DMS114 treated with DMSO at 0.1 percent for 48 hours (cell line): ENCODE measurements around the gene HVCN1.
"Not testable (repeated sequence)": the region's sequence is repeated elsewhere in the genome, so short reads cannot be mapped to it uniquely, and the experiment has no call there.

ENCODE experiments used
- DNase-seq: peaks from one replicate; lab custom pipeline; 2025; ENCODE audit not compliant: unreplicated experiment; lab: John Stamatoyannopoulos, UW

Gene HVCN1

DNA sequence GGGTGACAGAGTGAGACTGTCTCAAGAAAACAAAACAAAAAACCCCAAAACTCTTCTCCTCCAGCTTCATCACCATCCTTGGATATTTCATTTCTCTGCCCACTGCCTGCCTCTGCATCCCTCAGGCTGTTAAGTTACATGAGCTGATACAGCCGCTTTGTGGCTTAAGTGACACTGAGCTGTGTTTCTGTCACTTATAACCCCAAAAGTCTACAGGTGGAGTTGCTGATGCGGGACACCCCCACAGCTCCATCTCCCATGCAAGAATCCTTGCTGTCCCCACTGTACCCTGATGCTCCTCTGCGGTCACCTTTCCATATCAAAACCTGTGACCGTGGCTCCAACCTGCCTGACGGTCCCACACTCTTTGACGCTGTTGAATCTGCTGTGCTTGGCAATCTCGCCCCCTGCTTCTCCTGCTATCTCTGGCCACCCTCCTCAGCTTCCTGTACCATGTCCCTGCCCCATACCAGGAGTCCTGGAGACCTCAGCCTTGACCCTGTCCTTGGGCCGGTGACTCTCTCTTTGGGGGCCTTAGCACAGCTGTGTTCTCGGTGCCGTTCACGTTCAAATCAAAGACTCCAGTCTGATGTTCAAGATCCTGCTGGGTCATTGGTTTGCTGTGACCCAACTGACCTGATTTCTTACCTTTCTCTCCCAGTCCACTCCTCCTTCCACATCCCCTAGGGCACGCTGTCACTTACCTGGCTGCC is 20.3 kb downstream of the HVCN1 start:
- DNase-seq: no peak

DNA sequence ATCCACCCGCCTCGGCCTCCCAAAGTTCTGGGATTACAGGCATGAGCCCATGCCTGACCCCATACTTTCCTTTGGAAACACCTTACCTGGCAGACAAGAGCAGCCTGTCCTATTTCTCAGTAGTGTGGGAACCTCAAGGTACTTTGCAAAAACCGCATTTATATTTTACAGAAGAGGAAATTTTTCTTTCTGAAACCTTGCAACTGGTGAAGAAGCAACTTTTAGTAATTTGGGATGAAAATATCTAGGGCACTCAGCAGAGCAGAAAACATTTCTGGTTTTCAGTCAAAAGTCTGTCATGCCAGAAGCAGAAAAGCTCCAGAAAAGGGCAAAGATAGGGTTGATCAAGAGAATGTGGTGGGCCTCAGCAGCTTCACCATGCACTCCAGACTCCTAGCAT is 21.2 kb downstream of the HVCN1 start:
- DNase-seq: no peak

DNA sequence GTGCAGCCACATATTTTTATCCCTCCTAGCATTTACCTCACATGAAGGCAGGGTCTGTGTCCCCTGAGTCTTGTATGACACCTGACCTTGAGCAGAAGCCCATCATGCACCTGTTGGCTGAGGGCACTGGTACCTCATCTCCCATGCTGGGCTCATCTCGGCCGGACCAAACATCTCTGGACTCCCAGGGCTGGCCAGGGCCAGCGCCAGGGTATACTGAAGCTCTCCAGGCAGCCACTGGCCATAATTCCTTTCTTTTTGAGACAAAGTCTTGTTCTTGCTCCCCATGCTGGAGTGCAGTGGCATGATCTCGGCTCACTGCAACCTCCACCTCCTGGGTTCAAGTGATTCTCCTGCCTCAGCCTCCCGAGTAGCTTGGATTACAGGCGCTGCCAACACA is 22.0 kb downstream of the HVCN1 start:
- DNase-seq: no peak

DNA sequence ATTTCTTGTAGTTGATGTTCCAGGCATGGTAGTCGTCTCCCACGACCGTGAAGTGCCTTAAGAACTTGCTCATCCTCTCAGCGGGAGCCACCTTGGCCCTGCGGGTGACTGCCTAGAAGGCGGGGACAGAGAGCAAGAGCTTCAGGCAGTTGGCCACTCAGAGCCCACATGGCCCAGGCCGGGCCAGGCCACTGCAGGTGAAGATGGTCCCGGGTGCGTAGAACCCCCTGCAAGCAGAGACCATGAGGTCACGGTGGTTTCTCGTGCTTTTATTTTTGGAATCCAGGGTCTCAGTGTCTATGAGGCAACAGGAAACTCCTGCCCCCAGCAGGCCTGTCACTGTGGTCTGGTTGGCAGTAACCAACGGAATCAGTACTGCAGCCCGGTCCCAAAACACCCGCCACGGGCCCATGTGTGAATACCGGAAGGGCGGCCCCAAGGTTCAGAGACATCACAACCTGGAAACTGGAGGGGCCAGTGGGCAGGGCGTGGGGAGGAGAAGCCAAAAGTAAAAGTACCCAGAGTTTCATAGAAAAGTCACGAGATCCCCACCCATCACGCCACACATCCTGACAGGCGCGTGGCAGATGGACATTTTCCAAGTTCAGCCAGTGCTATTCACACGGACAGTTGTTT is 27.5 kb downstream of the HVCN1 start:
- DNase-seq: no peak

DNA sequence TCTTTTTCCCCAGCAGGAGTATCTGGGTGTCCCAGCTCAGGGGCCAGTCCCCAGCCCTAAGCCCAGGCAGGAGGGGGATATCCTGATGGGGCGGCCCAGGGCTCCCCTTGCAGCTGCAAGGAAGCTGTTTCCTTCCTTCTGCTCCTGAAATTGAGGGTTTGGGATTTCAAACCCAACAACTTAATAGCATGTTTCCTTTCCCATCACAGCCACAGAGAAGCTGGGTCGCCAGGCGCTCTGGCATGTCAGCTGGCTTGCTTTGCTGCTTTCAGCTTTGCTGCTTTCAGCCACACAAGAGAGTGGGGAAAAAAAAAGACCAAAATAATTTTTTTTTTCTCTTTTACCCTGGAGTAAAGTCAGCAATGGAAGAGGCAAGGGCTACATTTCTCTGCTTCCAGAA is 30.0 kb downstream of the HVCN1 start:
- DNase-seq: no peak

DNA sequence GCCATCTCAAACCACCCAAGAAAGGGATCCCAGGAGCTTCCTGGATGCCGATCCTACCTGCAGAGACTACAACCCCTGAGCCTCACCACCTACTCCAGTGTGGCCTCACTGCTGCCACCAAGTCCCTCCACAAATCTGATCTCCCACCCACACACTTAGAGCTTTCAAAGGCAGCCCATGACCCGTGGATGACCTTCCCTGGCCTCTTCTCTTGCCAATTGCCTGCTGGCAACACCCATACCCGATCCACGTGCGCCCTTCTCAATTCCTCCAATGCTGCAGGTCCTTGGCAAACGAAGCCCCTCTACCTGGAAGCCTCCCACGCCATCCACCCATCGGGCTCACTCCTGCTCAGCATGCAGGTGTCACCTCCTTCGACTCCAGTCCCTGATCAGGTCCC is 30.7 kb downstream of the HVCN1 start:
- DNase-seq: no peak

DNA sequence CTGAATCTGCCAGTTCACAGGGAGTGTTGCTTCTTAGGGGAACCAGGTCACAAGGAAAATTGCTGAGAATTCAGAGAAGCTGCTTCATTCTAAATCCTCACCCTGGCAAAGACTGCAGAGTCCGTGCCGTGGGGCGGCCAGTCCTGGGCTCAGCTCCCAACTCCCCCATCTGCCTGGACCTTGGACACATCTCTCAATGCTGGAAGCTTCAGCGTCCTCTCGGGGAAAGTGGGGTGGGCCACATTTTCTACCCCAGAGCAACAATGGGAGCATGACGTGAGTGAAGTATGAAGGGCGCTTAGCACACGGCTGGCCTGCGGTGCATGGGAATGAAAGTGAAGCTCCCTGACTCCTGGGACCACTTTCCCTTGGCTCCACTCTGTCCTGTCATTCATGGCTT is 31.2 kb downstream of the HVCN1 start:
- DNase-seq: no peak

DNA sequence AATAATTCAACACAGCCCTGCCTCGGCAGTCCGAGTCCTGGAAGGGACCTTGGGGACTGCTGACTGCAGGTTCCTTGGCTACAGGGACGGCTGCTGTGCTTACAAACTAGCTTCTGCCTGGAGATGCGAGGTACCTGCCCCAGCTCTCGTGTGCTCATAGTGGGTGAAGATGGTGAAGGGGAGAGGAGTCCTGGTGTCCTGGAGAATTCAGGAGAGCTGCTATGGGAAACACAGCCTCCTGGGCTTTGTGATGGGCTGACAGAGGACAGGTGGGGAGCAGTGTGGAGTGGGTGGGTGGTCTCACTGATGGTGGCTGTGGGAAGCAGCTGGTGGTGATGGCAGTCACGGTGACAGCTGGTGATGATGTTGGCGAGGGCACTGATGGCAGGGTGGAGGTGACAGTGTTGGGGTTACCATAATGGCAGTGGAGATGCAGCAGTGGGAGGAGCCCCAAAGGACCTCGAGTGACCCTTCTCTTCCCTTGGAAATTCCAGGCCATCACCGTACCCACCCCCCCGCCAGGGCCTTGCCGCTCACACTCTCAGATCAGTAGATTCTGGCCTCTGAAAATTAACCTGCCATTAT is 32.8 kb downstream of the HVCN1 start:
- no peak for DNase-seq

DNA sequence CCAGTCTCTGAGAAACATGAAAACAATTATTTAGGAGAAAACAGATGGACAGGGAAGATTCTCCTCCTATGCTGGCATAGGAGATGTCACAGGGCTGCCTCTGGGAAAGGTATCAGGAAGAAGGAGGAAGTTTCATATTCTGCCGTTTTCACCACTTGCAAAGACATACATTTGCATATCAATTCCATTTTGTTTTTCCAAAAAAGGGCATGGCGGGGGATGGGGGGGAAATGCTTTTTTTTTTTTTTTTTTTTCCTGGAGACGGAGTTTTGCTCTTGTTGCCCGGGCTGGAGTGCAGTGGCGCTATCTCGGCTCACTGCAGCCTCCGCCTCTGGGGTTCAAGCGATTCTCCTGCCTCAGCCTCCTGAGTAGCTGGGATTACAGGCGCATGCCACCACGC is 34.7 kb downstream of the HVCN1 start:
- DNase-seq: not testable (repeated sequence)

DNA sequence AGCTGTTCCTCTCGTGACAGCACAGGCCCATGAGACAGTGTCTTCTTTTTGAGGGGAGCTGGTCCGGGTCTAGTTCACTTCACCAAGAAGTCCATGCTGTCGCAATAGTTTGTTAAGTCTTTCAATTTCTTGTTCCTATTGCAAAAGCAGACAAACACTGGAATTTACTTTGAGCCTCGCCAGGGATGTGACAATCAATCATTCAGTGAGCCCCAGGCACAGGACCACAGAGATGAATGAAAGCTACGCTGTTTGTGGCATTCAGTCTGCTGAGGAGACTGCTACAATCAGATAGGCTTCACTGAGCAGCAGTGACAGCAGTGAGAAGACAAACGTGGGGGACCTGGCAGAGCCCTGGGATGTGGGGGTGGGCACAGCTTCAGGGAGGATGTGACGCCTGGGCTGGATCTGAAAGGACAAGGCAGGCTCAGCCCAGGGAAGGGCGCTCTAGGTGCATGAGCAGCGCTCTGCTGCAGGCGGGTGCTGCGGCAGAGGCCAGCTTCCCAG is 39.5 kb downstream of the HVCN1 start:
- DNase-seq: no peak

DNA sequence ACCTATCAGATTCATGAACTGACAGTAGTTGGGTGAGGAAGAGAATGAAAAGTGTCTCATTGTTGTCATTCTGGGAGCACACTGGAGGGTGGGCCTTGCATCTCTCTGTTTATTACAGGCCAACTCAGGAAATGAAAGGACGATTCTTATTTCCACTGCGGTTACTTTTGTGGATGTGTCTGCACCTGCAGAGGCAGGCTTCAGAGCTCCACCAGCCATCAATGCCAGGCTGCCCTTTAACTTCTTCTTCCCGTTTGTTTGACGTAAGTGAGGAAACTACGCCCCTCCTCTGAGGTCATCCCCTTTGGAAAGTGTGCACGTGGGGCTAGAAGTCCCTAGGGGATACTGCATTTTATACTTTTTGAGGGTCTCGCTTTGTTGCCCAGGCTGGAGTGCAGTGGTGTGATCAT is 41.3 kb downstream of the HVCN1 start:
- DNase-seq: no peak

DNA sequence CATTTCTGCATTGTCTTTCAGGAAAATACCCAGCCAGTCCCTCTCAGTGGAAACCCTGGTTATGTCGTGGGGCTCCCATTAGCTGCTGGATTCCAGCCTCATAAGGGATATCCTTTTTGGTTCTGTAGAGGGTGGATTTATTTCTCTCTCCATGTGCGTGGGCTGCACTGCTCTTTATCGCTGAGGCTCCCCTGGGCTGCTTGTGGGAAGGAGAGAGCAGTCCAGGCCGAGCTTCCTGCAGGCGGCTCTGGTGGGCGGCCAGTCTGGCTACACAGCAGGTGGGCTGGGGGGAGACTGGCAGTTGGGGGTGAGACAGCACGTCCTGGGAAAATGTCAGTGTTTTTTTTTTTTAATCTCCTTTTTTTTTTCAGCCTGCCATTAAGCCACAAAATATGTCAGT is 47.4 kb downstream of the HVCN1 start:
- no peak for DNase-seq

DNA sequence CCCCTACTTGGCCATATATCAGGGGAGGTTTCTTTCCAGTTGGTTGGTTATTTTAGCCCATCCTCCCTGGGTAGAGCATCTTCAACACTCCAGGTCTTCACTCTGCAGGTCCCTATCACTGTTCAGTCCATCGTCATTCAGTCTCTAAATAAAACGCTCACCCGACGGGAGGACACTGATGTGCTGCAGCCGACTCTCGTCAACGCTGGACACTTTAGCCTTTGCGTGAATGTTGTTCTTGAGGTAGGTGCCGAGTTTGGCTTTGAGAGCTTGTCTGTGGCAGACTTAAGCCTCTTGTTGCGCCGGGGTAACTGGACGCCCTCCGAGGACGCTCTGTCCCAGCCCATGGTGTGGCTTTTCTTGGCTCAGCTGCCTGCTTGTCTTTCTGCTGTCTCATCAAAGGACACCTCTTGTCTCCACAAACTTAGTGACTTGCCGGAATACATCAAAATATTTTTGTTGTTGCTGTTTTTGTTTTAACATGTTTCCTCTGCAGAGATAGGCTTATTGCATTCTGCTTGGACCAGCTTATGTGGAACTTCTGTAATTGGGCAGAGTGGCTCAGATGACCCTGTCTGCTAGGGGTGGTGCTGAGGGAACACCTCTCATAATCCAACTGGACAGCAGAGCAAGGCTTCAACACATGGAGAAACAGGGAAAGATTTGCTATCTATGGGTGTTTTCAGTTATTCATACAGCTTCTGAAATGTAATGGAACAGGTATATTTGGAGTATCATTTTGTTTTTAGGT is 48.5 kb downstream of the HVCN1 start:
- no peak for DNase-seq

DNA sequence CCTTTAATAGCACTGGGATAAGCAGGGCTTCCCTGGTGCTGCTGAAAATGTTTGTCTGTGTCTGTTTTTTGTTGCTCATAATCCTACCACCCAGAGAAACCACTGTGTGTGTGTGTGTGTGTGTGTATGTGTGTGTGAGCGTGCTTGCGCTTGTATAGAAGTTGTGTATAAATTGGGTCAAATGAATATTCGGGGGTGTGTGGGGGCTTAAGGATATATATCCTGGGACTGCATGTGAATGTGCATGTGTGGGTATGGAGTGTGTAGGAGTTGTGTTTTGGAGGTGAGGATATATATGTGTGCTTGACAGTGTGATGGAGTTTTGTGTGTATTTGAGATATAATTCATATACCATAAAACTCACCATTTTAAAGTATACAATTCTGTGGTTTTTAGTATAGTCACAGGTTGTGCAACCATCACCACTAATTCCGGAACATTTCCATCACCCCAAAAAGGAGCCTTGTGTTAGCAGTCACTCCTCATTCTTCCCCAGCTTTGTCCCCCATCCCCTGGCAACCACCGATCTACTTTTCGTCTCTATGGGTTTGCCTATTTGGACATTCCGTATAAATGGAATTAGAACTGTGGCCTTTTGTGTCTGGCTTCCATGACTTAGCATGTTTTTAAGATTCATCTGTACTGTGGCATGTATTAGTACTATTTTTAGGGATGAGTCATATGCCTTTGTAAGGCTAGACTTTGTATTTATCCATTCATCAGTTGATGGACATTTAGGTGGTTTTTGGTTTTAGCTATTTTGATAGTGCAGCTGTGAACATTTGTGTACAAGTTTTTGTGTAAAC is 49.4 kb downstream of the HVCN1 start:
- DNase-seq: no peak

DNA sequence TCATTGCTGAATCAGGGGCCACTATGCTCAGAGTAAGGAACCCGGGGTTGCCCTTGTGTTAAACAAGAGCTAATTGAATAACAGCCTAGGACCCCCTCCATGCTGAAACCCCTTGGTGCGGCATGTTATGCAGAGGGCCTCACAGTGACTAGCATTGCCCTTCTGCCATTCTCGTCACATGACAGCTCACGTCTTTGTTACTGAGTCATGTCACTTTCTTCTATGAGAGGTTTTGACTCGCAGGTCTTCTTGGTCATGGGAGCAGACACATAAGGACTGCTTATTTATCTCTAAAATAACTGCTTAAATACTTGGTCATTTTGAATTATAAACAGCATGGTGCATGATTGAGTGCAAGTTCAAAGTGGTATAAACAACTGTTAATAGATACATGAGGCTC is 50.1 kb downstream of the HVCN1 start:
- DNase-seq: no peak

DNA sequence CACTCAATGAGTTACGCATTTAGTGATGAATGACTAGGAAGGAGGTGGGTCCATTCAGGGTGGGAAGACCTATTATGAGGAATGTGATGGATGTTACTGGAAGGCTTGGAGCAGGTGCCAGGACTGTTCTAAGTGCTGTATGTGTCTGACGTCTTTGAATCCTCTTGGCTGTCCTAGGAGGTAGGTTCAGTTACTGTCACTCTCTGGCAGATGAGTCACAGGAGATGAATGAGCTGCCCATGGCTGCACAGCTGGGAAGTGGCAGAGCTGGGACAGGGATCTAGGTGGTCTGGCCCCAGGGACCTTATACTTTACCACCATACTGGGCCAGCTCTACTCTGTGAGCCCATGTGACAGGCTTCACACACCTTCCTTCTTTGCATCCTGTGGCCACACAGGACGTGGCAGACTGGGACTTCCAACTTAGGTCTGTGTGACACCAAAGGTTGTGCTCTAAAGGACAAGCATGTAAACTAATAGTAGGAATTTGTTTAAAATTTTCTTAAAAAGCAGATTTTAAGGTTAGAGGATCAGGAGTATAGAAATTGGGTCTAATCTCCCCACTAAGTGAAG is 51.0 kb downstream of the HVCN1 start:
- DNase-seq: no peak

DNA sequence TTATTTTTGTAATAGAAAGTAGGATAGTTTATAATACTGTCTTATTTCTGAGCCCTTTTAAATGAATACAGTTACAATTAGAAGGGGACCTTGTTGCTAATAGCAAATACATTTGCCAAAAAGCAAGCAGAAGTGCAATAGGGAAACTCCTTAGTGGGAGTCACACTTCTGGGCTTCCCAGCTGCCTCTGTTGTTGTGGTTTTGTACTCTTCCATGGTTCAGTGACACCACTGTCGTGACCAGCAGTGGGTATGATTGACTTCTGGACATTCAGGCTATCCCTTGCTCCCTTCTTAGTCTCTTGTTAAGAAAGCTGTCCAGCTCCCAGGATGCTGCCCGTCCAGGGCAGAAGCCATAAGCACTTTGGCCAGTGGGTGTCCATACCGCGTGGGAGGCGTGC is 52.4 kb downstream of the HVCN1 start:
- no peak for DNase-seq

DNA sequence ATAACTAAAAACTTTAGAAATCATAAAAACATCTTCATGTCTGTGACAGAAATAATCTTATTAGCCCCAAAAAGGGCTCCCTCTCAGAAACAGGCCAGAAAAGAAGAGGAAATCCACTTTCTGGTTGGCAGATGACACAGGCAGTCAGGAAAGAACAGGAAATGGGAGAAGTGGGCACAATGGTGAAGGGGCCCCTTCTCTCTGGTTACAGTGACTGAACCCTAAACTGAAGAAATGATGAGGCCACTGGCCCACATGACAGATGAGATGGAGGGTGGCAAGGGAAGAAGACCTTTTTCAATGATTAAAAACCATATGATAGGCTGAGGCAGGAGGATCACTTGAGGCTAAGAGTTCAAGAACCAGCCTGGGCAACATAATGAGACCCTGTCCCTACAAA is 53.9 kb downstream of the HVCN1 start:
- DNase-seq: no peak

DNA sequence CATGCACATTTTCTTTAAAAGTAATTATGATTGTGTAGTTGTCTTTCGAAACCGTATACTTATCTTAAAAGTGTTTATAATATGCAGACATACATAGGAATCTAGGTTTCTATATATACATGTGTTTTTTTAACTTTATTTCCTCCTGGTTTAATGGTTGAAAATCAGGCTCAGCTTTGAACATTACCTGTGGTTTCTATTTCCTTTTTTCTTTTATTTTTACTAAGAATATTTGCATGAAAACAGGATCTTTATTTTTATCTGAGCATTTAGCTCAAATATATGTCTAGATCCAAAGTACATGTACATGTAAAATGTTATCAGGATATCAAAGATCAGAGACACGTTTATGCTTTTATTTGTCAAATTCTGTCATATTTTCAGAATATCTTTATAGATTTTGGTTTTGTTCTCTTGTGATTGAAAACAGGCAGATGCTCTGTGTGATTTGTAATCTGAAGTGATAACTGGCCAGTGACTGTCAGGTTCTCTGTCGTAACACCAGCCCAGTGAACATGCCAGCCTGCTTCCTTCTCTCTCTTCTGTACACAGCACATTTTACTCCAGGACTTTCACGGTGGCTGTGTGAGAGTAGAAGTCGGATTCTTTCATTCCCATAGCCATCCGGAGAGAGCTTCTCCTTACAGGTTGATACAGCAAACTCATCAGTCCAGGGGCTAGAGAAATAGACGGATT is 61.3 kb downstream of the HVCN1 start:
- no peak for DNase-seq

DNA sequence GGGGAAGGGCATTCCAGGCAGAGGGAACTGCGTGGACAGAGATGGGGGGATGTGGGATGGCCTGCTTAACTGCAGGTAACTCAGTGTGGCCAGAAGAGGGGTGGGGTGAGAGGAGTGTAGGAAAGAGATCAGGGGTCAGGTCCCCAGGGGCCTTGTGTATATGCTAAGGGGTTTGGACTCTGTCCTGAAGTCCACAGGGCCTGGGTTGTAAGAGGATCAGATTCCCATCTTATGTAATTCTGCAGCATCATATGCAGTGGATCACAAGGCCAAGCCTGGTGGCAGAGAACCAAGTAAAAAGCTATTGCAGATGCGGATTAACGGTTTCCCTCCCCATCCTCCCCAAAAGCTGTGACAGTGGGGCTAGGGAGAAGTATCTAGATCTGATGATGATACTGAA is 66.3 kb downstream of the HVCN1 start:
- DNase-seq: no peak
